GM19438 (cell line): ENCODE results near the gene ROPN1.
A peak's percentile ranks its signal among the peaks of the same experiment; 100 is the strongest.
"Not testable (repeated sequence)": the region's sequence is repeated elsewhere in the genome, so short reads cannot be mapped to it uniquely, and the experiment has no call there.

Source experiments
- ATAC-seq: cut with Tn5 transposase; IDR thresholded peaks from one replicate; pipeline ENCODE4 v1.9.1; 2021; ENCODE audit warnings: low read depth; ENCODE audit not compliant: unreplicated experiment

Gene ROPN1

DNA sequence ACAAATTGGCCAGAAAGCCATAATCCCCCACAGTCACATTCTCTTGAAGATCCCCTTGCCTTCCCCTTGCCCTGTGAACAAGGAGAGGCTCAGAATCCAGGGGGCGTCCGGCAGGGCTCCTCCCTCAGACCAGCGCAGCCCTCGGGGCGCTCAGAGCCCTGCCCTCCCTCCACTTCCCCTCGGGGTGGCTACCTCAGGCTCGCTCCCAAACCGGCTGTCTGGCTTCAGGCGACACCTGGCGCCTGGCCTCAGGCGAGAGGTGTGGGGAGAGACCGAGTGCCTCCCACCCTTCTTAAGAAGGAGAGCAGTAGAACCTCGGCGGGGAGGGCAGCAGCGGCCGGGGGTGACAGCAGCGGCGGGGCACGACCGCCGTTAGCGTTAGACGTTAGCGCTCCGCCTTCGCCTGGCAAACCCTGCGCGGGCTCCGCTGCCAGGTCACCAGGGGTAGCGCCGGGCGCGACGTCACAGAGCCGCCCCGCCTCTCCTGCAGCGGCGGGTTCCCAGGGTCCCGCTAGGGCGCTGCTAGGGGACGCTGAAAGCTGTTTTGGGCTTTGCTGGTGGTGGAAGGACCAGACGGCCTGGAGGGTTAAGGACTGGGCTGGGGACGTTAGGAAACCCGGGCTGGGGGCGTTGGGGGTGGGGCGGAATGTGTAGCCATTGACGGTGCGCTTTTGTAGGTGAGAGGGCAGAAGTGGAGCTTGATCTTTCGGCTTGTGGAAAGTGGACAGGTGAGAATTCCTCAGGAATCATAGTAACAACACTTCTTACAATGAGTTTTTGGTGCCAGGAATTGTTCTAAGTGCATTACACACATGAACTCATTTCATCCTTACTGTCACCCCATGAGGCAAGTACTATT is at the start of gene ROPN1:
Gene ROPN1, minus strand, starts transcription at position 395 of the 859 bp plus-strand sequence. CDS start 11,643 bp downstream, outside the sequence.
- ATAC-seq = not testable (repeated sequence)

DNA sequence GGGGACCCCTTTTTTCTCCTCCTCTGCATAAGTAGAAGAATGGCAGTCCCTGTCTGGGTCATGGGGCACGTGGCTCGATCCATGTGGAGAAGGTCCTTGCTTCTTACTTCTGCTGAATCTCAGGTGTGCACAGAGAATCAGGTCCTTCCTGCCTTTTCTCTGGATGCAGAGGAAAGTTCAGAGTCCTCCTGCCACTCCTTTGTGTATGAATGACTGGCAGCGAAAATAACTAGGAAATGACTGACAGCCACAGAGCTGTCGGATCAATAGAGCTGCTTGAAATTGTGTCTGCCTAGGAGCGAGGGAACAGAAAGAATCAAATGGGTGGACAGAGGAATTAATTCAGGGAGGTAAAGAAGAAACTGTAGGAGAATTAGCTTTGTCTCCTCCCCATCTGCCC is 49.6 kb upstream of the ROPN1 start:
- no peak for ATAC-seq

DNA sequence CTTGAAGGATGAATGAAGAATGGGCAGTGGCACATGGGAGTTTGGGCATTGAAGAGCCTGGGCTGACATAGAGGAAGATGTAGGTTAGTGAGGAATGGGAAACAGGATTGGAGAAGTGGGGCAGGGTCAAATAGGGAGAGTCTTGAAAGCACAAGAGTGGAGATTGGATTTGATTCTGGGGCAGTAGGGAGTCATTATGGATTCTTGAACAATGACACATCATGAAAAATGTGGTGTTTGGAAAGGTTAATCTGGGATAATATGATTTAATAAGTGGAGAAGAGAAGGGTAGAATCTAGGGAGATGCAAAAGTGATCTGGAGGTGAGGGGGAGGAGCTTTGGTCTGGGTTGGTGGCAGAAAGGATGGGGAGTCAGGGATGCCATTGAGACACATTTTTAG is 45.4 kb upstream of the ROPN1 start:
- no peak for ATAC-seq

DNA sequence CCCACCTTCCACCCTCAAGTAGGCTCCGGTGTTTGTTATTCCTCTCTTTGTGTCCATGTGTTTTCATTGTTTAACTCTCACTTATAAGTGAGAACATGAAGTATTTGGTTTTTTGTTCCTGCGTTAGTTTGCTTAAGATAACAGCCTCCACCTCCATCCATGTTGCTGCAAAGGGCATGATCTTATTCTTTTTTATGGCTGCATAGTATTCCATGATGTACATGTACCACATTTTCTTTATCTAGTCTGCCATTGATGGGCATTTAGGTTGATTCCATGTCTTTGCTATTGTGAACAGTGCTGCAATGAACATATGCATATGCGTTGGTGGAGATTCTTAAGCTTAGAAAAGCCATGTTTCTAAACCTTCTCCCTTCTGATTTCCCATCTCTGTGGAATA is 44.3 kb upstream of the ROPN1 start:
- ATAC-seq = not testable (repeated sequence)

DNA sequence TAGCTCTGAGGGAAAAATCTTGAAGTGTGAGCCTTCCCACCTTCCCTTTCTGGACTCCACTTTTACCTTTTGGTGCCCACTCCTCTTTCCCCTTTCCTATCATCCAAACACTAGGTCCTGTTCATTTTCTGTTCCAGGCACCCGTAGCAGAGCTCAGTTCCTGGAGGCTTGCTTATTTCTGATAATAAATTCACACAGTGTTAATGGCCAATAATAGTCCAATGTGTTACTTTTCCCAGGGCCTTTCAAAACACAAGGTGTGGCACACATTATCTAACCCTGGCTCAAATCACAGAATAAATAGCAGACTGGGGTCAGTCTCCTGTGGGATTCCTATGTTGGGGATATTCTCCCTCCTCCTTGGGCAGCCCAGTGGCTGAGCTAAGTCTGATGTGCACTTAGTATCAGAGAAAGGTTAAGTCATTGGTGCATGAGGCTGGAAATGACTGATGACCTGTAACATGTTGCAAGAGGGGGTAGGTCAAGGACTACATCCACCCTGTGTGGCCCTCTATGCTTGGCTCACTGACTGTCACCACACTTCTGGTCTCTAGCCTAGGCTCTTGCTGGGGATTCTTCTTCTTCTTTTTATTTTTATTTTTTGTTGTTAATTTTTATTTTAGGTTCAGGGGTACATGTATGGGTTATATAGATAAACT is 43.7 kb upstream of the ROPN1 start:
- ATAC-seq = no peak

DNA sequence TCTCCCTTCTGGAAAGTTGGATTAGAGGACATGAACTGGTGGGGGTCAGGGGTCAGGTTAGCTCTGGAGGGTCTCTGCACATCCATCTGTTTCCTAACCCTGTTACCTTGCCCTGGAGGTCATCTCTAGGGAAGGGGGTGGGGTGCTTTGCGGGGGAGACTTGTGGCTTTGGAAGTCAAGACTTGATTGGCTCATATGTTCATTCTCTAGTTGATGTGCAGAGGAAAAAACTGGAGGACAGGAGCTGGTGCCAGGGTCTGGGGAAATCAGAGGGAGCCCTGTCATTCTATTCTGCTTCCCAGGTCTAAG is 42.9 kb upstream of the ROPN1 start:
- ATAC-seq = no peak

DNA sequence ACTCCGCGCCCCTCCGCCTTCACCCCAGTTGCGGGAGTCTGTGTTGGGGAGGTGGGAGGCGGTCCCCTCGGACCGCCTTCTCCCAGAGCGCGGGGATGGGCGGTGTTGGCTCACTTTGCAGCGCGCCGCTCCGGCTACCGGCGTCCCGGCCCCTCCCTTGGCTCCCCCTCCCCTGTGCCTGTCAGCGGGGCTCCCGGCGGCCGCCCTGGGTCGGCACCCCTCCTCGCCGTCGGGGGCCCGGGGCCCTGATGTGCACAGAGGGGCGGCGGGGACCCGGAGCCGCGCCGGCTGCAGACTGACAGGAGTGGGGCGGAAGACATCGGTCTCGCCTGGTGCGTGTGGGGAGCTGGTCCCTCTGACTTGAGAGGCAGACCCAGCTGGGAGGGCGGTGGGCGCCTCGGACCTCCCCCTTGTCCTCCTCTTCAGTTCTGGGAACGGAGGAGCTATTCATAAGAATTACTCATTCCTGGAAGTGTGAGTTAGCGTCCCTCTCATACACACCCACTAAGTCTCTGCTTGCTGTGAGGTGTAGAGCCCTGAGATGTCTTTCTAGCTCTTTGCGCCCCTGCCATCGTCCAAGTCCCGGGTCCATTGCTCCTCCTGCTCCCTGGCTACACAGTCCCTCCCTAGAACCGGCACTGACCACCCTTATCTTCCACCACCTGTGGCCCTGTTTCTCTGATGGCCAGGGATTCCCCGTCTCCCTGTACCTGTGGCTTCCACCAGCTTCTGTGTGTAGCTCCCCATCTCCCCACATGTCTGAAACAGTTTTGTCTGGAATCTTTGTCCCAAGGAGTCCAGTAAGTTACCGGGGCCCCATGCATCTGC is 42.3 kb upstream of the ROPN1 start:
- ATAC-seq = no peak

DNA sequence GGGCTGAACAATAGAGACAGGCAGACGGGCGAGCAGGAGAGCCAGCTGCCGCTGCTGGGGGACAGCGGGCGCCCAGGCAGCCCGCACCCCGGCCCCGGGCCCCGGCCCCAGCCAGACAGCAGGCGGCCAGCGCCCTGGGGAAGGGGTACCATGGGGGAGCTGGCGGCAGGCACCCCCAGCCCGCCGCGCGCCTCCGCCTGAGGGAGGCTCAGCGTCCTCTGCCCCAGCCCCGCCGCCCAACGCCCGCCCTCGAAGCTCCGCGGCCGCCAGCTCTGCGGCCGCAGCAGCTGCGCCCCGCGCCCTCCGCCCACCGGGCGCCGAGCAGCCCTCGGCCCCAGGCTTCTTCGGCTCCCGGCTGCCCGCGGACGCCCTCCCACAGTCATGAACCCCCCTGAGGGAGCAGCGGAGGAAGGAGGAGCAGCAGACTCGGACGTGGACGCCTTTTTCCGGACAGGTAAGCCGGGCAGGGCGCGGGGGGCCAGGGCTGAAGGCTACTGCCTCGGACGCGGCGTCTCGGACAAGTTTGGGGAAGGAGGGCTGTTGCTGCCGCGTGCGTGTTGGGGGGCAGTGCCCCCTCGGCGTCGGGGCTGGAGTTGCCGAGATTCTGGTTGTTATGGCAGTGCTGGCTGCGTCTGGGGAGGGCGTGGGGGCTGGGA is 41.6 kb upstream of the ROPN1 start, which contains the start of gene KALRN:
Gene KALRN, plus strand, starts transcription at position 10 of the 656 bp plus-strand sequence.
- ATAC-seq = peak; percentile 34

DNA sequence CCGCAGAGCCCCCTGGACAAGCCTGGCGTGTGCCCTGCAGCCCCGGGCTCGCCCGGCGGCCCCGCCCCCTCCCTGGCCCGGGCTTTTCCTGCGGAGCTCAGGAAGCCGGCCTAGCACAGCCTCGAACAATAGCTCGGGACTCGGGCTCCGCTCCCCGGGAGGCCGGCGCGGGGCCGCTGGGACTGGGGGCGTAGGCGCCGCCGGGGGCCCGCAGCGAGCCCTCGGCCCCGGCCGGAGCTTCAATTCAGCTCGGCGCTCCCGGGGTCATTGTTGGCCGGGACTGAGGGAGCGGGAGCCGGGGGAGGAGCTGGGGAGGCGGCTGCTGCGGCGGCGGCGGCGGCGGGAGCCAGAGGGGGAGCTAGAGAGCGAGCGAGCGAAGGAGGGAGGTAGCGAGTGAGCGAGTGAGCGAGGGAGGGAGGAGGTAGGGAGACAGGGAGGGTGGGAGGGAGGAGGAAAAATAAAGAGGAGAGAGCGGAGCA is 41.0 kb upstream of the ROPN1 start:
- ATAC-seq = peak; percentile 86

DNA sequence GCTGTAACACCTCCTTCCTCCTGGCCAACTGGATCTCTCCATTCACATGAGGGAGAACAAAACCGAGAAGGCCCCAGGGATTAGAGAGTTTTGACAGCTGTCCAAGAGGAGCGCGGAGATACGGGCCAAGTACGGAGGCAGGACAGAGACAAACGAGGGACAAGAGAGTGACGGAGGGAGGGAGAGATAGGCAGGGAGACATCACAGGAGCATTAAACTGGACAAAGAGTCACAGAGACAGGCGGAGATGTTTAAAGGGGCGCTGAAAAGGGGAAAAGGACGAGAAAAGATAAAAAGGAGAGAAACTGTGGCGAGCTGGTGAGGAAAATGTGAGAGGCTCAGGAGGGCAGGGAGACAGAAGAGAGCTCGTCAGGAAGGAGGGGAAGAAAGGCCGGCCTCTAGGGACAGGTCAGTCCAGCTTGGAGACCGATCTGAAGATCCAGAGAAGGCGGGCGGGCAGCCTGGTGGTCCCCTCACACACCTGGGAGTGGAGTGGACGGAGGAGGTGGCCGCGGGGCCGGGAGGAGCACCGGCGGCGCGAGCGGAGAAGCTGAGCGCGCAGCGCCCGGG is 40.5 kb upstream of the ROPN1 start:
- ATAC-seq = no peak

DNA sequence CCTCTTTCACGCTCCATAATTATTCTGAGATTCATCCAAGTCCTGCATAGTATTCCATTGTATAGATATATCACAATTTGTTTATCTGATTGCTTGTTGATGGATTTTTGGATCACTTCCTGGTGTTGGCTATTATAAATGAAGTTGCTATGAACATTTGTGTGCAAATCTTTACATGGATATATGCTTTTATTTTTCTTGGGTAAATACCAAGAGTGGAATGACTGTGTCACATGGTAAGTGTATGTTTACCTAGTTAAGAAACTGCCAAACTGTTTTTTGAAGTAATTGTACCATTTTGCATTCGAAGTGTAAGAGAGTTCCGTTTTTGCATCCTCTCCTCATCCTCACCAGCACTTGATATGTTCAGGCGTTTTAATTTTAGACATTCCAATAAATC is 34.6 kb upstream of the ROPN1 start:
- ATAC-seq = no peak

DNA sequence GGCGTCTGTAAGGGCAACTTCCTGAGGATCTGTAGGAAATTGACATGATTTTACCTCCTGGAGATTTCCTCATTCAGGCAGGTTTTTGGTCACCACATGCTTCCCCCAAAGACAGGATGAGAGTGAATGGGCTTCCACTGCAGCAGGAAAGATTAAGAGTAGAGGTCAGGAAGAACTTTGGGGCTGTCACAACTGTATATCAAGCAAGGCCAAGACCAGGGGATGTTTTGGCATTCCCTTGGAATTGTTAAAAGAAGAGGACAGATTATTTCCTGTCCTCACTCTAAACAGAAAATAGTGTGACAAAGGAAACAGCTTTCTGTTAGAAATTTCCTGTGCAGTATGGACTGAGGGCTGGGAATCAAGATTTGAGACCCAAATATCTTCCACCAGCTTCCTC is 31.6 kb upstream of the ROPN1 start:
- ATAC-seq = not testable (repeated sequence)

DNA sequence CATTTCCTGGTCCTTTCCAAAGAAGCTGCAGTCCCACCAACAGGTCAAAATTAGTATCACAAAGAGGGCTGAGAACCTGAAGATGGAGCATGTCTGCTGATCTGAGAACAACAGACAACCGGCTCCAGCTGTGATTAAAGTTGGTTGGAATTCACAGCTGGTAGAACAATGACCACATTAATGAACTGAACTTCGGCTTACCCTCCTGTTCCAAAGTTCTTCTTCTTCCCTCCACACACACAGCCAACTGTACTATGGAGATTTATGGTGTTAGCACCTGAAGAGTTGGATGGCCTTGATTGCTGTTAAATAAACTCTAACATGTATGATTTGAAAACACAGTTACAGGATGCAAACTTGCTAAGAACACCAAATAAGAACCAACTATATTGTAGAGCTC is 27.4 kb upstream of the ROPN1 start:
- ATAC-seq = no peak

DNA sequence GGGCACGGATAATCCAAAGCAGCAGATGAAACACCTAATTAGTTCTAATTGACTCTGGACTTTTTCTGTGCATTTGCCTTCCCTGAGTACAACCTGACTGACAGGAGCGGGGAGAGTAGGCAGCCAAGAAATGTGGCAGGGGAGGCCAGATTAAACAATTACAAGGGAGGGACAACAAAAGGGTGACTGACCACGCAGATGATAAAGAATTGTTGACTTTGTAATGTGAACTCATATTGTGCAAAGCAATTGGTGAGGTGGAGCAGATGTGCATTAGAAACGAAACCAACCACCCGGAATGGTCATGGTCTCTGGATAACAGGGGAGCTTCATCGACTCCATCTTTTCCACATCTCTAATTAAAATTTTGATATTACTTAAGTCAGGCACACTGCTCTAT is 25.6 kb upstream of the ROPN1 start:
- ATAC-seq = not testable (repeated sequence)

DNA sequence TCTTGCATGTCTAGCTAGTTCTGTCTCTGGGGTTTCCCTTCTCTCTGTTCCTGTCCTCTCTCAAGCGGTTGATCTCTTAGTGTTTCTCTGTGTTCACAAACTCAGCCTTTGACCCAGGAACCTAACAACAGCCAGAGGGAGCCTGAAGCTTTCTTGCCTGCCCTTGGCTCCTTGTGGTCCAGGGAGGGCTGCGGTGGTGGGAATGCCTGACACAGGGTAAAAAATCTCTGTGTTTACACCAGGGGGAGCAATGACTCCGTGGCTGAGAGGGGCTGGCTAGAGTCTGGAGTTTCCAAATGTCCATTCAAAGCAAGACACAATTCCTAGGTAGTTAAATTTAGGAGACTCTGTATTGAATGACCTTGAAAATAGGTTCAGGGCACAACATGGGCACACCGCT is 24.6 kb upstream of the ROPN1 start:
- not testable (repeated sequence) for ATAC-seq

DNA sequence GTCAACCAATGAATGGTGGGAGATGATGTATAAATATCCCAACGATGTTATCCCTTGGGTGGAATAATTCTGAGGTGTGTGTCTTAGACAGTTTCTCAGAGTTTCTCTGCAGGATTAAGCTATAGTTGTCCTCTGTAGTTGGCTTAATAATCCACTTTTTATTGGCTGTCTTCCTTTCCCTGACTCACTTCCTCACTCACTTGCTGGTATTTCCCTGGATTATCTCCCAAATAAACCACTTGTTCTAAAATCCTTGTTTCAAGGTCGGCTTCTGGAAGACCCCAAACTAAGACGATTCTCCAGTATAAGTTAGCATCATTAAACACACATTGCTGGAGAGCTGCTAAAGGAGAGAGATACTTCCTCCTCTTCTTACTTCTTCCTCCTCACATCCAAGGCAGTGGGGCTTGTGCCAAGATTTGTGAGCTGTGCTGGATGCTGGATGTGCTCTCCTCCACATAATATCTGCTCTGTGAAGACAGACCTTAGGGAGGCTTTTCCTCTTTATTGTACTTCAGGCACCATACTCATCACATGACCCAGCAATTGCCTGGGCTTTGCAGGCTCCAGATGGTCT is 22.5 kb upstream of the ROPN1 start:
- ATAC-seq = no peak

DNA sequence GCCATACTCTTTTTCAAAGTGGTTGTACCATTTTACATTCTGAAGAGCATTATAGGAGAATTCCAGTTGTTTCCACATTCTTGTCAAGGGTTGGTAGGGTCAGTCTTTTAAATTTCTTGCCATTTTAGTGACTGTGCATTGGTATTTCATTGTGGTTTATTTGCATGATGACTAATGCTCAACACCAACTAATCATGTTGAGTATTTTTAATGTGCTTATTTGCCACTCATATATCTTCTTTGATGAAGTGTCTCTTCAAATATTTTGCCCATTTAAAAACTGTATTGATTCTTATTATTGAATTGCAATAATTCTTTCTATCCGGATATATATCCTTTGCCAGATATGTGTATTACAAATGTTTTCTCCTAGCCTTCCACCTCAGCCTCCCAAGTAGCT is 16.4 kb upstream of the ROPN1 start:
- ATAC-seq = not testable (repeated sequence)

DNA sequence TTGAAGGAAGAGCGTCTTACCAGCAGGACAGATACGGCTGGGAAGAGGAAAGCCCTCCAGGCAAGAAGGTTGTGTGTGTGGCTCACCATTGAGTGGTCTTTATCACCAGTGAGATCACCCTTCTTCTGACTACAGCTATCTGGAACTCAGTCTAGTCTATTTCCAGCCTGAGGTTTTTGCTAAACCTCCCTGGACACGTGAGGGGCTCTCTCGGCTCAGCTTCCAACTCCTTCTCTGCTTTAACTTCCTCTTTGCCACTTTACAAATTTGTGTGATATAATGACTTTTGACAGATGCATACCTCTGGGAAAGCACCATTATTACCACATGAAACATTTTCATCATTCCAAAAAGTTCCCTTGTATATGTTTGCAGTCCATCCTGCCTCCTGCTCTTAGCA is 15.3 kb upstream of the ROPN1 start:
- ATAC-seq = no peak

DNA sequence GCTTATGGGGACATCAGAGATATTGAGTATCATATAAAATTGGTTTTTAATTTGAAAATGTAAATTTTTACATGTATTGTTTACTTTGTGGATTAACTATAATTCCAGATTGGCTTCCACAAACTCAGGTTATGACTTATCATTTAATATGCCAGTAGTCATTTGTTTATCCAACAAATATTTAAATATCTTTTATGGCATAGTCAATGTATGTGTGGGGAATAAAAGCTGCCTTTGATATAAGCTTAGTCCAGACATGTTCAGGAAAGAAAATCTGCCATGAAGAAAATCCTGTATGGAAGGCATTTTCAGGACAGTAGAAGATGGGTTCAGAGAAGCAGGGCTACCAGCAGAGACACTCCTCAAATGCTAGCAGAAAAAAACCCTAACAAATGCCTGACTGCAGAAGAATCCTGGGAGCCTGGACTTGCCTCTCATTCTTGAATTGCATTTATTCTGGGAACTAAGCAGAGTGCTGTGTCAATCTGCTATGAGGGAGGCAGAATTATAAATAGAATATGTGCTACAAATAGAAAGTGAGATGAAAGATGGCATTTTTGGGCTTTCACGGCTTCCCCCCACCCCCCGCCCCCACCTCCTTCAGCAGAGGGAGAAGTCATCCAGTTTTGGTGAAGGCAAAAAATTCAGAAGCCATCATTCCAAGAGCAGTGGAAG is 10.6 kb upstream of the ROPN1 start:
- ATAC-seq = not testable (repeated sequence)
